Measurements from ENCODE around the gene BBS4. TPM values are rescaled to one million over a fixed set of nuclear protein-coding genes. Genes with fewer than 3 reads are reported as not detected.

Gene BBS4
- total and polyA plus RNA-seq, 9 of the 15 experiments (the other 6 are each of a cell fraction or from before 2014, with no cell fraction given): 25.1 to 80.7 (median 38.9) TPM

DNA sequence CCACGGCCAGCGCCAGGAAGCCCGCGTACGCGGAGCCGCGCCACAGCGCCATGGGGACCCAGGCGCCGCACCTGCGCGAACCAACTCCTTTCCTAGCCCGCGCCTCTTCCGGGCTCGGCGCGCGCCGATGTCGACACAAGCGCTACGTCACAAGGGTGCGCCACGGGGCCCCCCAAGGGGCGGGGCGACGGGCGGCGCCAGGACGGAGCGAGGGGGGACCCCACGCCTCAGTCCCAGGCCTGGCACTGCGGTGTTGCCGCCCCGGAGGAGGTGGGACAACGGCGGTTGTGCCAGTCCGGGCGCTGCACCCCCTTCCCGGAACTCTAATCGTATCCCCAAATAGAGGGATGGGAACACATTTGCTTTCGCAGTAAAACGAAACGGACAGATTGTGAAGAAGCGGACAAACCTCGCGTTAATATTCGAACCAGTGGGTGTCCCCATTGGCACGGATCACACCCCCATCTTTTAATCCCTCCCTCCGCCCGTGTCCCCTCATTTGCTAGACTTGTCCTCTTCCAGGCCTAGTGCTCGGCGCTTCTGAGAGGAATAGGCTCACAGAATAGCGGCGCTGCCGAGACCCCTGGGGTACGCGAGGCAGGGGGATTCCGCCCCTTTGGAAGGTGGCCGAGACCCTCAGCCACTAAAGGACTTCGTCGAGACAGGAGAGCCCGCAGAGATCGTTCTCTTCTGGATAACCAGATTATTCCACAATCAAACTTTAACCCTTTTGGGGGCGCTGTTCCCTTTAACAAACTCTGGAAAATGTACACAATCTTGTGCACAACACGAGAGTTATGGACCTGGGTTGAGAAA is 97.8 kb downstream of the BBS4 start, which contains the start of gene ADPGK (continued):
- TF ChIP-seq, protein P1, sequence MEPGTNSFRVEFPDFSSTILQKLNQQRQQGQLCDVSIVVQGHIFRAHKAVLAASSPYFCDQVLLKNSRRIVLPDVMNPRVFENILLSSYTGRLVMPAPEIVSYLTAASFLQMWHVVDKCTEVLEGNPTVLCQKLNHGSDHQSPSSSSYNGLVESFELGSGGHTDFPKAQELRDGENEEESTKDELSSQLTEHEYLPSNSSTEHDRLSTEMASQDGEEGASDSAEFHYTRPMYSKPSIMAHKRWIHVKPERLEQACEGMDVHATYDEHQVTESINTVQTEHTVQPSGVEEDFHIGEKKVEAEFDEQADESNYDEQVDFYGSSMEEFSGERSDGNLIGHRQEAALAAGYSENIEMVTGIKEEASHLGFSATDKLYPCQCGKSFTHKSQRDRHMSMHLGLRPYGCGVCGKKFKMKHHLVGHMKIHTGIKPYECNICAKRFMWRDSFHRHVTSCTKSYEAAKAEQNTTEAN (CRISPR knock-in tag; IDR thresholded peaks at IDR 0.05): no peak
- TF ChIP-seq HNRNPK (IDR thresholded peaks at IDR 0.05; ENCODE audit: low read depth, low read length, poor library complexity, severe bottlenecking) (no peak), ZNF263 (CRISPR knock-in tag; IDR thresholded peaks at IDR 0.05; ENCODE audit: borderline replicate concordance) (no peak), ZNF232 (CRISPR knock-in tag; IDR thresholded peaks at IDR 0.05) (no peak), KLF1 (tag; IDR thresholded peaks at IDR 0.05) (no peak), SMAD4 (CRISPR knock-in tag; conservative IDR thresholded peaks at IDR 0.05) (0 out of 2 replicates have a peak, but pooled peaks have one; percentile 43), ZNF449 (CRISPR knock-in tag; IDR thresholded peaks at IDR 0.05) (no peak; the same call in 1 of the 2 replicates), SREBF2 (CRISPR knock-in tag; IDR thresholded peaks at IDR 0.05) (no peak), SMARCE1 (IDR thresholded peaks at IDR 0.05) (peak; percentile 55; the same call in 1 of the 2 replicates), MECOM (CRISPR knock-in tag; IDR thresholded peaks at IDR 0.05) (no peak), GTF2E2 (tag; IDR thresholded peaks at IDR 0.05) (peak; percentile 50; the same call in 1 of the 2 replicates), ZNF507 (tag; conservative IDR thresholded peaks at IDR 0.05) (no peak), GATAD2B (IDR thresholded peaks at IDR 0.05; ENCODE audit: borderline replicate concordance) (peak; percentile 70; the same call in 1 of the 2 replicates), ZNF717 (CRISPR knock-in tag; IDR thresholded peaks at IDR 0.05) (0 out of 2 replicates have a peak, but pooled peaks have one; percentile 62), STAG1 (CRISPR knock-in tag; IDR thresholded peaks at IDR 0.05; ENCODE audit: borderline replicate concordance) (no peak), ZMIZ1 (IDR thresholded peaks at IDR 0.05; ENCODE audit: low read depth in 2 of 2, low read length in 2 of 2) (0 out of 4 replicates have a peak, but pooled peaks of 1 of the 2 experiments have one; percentile 19), SMC3 (conservative IDR thresholded peaks at IDR 0.05; ENCODE audit: insufficient read depth, low read depth, low read length) (peak; percentile 35; the same call in 1 of the 2 replicates)
- TF ChIP-seq, protein P2, sequence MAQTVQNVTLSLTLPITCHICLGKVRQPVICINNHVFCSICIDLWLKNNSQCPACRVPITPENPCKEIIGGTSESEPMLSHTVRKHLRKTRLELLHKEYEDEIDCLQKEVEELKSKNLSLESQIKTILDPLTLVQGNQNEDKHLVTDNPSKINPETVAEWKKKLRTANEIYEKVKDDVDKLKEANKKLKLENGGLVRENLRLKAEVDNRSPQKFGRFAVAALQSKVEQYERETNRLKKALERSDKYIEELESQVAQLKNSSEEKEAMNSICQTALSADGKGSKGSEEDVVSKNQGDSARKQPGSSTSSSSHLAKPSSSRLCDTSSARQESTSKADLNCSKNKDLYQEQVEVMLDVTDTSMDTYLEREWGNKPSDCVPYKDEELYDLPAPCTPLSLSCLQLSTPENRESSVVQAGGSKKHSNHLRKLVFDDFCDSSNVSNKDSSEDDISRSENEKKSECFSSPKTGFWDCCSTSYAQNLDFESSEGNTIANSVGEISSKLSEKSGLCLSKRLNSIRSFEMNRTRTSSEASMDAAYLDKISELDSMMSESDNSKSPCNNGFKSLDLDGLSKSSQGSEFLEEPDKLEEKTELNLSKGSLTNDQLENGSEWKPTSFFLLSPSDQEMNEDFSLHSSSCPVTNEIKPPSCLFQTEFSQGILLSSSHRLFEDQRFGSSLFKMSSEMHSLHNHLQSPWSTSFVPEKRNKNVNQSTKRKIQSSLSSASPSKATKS (CRISPR knock-in tag; IDR thresholded peaks at IDR 0.05): no peak

Measured in K562 (cell line).